HG02885 (cell line): ENCODE results near the gene RHBDF1.
"Not testable (repeated sequence)": the region's sequence is repeated elsewhere in the genome, so short reads cannot be mapped to it uniquely, and the experiment has no call there.

Source experiments
- ATAC-seq: cut with Tn5 transposase; IDR thresholded peaks from one replicate; pipeline ENCODE4 v1.9.1; 2021; ENCODE audit warnings: mild to moderate bottlenecking; ENCODE audit not compliant: unreplicated experiment, poor library complexity

The RHBDF1 gene

DNA sequence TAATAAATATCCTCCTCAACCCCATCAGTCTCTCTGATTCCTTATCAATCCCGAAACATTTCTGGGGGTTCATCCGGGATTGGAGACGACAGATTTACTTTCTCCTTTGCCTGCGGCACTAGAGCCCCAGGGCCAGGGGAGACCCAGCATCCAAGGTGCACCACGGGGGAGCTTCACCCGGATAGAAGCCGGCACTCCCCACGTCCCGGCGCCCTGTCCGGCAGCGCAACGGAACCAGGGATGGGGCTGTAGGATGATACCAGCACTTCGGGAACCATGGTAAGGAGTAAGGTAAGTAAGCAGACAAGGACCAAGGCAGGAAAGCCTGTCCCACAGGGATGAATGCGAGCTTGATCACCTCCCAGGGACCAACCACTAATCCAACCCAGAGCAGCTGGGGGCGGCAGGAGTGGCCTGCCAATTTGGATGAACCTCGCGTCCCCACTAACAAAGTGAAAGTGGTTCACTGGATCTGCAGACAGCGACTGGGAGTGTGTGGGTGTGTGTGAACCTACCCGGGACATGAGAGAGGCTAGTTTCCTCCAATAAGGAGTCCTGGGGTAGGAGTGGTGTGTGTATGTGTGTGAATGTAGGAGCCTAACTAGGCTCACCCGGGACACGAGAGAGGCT, 30.9 kb downstream of the RHBDF1 start:
- ATAC-seq: no peak

DNA sequence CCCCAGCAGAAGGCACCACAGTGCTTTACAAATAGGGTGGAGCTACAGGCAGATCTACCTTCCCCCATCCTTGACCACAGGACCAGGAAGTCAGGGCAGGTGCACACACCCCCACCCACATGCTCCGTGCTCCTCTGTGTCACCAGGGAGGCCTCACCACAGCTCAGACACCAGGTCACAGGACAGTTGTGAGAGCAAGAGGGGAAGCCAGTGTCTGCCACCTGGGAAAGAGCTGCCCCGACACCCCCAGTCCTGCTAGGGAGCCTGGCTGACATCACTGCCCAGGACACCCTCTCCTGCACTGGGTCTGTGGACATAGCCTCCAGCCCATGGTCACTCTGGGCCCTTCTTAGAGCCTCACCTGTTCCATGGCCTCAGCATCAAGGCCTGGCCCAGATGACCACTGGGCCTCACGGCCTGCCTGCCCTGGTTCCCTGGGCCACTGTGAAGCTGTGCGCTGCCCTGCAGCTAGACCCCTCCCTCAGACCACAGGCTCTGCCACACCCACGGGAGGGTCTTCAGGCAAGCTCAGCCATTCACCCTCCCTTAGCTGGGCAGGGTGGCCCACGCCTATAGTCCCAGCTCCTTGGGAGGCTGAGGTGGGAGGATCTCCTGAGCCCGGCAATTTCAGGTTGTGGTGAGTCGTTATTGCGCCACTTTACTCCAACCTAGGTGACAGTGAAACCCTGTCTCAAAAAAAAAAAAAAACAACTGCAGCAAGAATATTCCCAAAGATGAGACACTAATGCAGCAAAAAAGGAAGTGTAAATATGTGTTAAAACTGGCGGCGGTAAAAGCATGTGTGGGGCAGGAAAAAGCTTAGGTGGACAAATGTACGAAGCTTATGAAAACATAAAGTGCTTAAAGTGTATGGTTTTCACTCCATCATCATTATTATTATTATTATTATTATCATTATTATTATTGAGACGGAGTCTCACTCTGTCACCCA, 33.2 kb downstream of the RHBDF1 start:
- peak; percentile 85 for ATAC-seq

DNA sequence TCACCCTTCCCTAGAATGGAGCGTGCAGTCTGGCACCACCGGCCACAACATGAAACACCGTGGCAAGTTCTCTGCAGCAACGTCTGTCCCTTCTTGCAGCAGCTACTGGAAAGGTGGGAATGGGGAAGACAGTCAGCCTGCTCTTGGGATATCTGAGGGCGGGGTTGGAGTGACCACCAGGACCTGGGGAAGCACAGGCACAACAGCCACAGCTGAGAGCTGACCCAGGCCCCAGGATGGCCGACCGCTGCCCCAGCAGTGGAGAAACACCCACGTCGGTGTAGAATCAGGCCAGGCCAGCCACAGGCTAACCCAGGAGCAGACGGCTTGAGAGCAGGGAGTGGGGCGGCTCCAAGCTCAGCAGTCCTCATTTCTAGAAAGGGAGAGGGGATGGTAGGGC, 34.2 kb downstream of the RHBDF1 start:
- ATAC-seq: not testable (repeated sequence)

DNA sequence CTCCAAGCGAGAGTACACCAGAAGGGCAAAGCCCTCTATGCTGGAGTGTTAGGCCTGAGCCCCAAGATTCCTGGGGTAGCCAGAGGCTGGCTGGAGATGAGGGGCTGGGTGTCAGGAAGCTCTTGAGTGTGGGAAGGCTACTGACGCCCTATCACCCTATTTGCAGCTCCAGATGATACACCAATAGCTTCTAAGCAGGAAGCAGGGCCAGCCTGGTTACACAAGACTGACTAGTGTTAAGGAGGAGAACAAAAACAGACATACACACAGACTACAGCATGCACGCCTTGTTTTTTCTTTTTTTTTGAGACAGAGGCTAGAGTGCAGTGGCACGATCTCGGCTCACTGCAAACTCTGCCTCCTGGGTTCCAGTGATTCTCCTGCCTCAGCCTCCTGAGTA, 34.9 kb downstream of the RHBDF1 start:
- ATAC-seq: no peak

DNA sequence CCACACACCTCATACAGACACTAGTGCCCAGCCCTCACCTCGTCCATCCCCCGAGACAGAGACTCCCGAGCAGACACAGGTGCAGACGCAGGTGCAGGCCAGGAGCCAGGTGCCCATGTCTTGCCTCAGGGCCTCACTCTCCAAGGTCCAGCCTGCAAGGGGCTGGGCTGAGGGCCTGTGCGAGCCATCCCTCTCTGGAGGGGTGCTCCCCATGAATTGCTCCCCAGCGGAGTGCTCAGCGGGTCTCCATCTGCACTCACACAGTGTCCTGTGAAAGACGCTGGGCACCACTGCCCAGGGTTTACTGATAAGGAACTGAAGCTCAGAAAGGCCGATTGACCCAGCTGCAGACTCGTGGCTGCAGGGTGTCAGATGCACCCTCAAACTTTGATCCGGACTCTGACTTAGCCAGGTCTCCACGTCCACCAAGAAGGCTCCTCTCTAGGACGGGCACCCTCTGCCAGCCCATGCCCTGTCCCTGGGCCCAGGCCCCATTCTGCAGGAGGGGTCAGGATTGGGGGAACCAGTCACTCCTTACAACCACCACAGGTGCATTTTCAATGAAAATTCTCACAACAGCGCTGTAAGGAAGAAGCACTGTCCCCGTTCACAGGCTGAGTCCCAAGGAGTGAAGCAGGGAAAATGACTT, 36.0 kb downstream of the RHBDF1 start:
- no peak for ATAC-seq

DNA sequence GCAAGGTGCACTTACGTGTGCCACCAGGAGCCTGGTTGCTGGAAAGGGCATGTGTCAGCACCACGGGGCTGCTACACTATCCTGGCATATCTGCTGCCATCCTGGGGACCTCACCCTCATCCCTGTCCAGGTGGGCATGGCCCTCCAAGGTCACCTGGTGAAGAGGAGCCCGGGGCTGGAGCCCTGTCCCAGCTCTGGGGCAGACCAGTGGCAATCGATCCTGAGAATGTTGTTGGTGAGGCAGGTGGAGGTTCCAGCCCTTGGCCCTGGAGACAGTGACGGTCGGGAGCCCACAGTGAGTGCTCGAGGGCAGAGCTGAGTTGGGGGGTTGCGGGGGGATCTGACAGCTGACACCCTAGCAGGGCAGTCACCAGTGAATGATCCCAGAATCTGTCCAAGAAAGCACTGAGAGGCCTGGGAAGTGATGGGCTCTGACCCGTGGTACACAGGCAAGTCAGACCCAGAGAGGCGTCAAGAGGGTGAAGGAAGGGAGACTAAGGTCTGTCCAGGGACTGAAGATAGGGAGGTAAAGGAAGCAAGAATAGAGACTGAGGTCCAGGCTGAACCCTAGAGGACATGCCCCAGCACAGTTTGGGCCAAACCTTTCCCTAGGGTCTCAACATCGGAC, 36.6 kb downstream of the RHBDF1 start:
- ATAC-seq: no peak

DNA sequence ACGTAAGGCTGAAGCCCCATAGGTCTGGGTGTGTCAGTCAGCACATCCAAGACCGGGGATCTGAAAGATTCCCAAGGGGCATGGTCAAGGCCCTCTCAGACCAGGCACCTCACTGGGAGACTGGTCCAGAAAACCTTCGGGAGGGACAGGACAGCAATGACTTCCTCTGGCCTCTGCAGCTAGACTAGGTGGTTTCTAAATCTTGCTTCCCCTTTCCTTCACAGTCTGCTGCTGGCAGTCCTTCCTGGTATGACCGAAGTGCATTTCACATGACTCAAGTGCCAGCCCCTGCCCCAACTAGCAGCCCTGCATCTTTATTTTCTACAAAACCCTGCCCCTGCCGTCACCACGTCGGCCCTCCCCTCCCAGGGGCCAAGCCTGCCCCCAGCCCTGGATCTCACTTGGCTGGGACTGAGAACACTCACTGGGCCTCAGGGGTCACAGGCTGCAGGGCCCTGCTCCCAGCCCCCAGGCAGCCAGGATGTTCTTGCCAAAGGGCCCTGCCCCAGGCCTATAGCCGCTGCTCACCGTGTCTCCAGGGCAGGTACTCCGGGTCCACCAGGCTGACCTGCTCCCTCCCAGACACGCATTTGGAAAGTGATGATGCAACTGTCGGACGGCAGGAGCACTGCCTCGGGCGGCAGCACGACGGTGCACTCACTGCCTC, 37.3 kb downstream of the RHBDF1 start:
- ATAC-seq: no peak

DNA sequence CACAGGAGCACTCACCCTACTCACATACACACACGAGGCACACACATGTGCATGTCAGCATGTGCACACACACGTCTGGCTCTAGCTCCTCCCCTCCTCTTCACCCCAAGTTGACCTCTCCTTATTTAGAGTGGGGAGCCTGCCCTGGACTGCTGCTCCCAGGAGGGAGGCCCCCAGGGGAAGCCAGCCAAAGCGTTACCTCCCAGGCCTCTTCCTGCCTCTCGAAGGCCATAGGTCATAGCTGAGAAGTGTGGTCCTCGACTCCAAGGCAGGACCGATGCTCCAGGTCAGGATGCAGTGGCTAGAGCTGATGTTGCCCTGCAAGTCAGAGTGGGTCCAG, 37.8 kb downstream of the RHBDF1 start:
- ATAC-seq: no peak

DNA sequence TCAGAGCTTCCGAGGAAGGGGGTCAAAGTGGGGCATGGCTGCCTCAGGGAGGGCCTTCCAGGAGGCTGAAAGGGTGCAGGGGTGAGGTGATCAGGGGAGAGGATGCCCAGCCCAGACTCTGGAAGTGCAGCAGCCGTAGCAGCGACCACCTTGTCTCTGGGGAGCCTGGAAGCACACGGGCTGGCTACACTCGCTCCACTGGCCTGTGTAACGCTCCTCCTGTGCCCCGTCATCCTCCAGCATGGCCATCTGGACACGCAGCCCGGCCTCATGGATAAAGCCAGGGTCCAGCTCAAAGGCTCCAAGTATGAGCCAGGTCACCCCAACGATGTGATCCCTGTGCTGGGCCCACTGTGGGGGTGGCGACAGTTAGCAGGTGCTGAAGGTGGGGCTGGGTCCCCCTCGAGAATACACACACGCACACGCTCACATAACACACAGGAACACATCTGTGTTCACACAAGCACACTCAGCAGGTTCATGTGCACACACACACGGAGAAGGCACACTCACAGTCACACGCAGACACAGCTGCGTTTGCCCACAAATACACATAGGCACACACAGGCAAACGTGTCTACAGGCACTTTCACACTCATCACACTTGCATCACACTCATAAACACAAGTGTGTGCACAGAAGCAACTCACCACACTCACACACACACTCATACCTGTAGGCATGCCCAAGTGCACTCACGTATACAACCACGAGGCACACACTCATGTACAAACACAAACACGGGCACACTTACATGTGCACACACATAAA, 38.4 kb downstream of the RHBDF1 start:
- no peak for ATAC-seq

DNA sequence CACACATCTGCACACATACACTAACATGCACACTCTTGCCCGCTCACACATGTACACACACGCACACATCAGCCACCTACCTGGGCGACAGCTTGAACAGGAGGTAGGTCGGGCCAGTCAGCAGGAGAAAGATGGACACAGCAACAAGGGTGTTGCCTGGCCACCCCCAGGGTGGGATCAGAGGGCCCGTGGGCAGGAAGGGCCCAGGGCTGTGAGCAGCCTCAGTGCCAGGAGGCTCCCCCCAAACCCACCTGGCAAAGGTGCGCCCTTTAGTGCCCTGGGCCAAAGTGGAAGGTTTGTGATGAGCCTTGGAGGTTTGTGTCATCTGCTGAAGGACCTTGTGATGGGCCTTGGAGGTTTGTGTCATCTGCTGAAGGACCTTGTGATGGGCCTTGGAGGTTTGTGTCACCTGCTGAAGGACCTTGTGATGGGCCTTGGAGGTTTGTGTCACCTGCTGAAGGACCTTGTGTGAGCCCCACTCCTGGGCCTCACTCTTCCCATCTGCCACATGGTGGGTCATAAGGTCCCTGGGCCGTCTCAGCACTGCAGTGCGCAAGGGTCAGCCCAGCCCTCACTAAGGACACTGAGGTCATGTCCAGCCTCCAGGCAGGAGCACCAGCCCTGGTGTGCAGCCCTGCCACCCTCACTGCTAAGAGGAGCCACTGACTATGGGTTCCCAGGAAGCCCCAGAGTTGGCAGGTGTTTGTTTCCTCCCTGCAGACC, 39.1 kb downstream of the RHBDF1 start:
- ATAC-seq: not testable (repeated sequence)

DNA sequence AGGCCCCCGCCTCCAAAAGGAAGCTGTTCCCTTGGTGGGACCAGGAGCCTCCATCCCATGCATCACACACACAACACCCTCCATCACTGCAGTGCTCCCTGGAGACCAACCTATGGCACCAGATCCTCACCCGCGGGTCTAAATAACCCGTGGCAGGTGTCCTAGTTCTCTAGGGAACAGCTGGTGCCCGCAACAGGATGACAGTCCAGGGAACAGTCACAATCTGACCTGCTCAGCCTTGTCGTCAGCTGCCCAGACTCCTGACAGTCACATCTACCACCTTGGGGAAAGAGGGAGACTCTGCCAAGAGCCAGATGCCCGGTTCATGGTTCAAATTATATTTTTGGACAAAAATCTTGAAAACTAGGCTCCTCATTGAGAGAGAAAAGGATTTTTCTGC, 41.8 kb downstream of the RHBDF1 start:
- ATAC-seq: not testable (repeated sequence)

DNA sequence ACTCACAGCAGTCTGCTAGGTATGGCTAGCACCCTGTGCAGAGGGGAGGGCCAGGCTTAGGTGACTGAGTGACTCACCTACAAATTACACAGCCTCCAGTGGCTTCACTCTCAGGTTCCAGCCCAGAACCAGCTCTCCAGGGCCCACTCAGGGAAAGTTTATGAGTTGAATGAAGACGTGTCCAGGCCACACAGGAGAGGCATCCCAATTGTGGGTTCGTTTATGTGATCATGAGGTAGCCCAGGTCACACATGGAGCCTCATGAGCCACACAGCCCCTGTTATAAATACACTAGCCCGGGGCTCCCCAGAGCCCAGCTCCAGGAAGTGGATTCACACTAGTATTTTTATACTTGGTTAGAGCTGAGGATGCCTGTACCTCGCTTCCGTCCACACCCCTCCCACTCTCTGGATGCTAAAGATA, 46.5 kb downstream of the RHBDF1 start:
- ATAC-seq: peak; percentile 75

DNA sequence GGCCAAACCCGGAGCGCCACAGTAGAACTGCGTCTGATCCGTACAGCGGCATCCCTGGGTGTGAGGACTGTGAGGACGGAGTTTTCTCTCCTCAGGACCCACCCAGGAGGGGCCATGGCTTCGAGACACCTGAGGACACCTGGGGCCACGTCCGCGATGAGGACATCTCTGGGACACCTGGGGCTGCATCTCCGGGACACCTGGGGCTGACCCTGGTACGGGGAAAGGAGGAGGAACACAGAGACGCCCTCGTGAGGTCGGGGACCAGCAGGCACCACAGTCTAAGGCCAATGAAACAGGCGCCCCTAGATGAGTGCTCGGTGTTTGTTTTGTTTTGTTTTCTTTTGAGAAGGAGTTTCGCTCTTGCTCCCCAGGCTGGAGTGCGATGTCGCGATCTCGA, 48.3 kb downstream of the RHBDF1 start:
- ATAC-seq: not testable (repeated sequence)

DNA sequence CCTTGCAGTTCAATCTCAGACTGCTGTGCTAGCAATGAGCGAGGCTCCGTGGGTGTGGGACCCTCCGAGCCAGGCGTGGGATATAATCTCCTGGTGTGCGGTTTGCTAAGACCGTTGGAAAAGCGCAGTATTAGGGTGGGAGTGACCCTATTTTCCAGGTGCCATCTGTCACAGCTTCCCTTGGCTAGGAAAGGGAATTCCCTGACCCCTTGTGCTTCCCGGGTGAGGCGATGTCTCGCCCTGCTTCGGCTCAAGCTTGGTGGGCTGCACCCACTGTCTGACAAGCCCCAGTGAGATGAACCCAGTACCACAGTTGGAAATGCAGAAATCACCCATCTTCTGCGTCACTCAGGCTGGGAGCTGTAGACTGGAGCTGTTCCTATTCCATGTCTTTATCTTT, 51.5 kb downstream of the RHBDF1 start:
- ATAC-seq: not testable (repeated sequence)

DNA sequence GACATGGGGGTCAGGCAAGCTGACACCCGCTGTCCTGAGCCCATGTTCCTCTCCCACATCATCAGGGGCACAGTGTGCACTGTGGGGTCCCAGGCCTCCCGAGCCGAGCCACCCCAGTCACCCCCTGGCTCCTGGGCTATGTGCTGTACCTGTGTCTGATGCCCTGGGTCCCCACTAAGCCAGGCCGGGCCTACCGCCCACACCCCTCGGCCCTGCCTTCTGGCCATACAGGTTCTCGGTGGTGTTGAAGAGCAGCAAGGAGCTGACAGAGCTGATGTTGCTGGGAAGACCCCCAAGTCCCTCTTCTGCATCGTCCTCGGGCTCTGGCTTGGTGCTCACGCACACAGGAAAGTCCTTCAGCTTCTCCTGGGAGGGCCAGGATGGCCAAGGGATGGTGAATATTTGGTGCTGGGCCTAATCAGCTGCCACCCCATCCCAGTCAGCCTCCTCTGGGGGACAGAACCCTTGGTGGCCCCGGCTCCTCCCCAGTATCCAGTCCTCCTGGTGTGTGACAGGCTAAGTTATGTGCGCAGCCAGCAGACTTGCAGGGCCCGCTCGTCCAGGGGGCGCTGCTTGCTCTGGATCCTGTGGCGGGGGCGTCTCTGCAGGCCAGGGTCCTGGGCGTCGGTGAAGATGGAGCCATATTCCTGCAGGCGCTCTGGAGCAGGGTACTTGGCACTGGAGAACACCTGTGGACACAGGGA, 55.2 kb downstream of the RHBDF1 start:
- not testable (repeated sequence) for ATAC-seq

DNA sequence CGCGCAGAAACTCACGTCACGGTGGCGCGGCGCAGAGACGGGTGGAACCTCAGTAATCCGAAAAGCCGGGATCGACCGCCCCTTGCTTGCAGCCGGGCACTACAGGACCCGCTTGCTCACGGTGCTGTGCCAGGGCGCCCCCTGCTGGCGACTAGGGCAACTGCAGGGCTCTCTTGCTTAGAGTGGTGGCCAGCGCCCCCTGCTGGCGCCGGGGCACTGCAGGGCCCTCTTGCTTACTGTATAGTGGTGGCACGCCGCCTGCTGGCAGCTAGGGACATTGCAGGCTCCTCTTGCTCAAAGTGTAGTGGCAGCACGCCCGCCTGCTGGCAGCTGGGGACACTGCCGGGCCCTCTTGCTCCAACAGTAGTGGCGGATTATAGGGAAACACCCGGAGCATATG, 61.7 kb downstream of the RHBDF1 start:
- ATAC-seq: not testable (repeated sequence)

DNA sequence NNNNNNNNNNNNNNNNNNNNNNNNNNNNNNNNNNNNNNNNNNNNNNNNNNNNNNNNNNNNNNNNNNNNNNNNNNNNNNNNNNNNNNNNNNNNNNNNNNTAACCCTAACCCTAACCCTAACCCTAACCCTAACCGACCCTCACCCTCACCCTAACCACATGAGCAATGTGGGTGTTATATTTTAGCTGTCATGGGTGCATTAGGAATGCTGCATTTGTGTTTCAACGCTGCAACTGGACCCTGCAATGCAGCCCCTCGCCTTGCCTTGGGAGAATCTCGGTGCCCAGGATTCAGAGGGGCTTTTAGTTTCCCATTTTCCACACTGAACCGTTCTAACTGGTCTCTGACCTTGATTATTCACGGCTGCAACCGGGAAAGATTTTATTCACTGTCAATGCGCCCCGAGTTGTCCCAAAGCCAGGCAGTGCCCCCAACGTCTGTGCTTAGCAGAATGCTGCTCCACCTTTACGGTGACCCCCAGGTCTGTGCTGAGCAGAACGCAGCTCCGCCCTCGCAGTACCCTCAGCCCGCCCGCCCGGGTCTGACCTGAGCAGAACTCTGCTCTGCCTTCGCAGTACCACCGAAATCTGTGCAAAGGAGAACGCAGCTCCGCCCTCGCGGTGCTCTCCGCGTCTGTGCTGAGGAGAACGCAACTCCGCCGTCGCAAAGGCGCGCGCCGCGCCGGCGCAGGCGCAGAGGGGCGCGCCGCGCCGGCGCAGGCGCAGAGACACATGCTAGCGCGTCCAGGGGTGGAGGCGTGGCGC, 62.3 kb downstream of the RHBDF1 start:
- ATAC-seq: no peak
